ENCODE results near the gene CYCS. TPM values are rescaled to one million over a fixed set of nuclear protein-coding genes. Genes with fewer than 3 reads are reported as not detected.

Gene CYCS
- total and polyA plus RNA-seq, 2 of the 8 experiments (the other 6 are each of a cell fraction or from before 2014, with no cell fraction given): 48.6 to 229 TPM

GRCh38 chr7:25125137-25125946 is at the start of gene CYCS (continued):
- TF ChIP-seq ATF2 (IDR thresholded peaks at IDR 0.05; ENCODE audit: low read length): peak; percentile 99
- peak; percentile 90 for TF ChIP-seq JUN (IDR thresholded peaks at IDR 0.05; ENCODE audit: low read depth, low read length)
- TF ChIP-seq YY1 (IDR thresholded peaks at IDR 0.05; ENCODE audit: low read depth, low read length): 0 out of 2 replicates have a peak, but pooled peaks have one; percentile 26
- peak; percentile 98 for TF ChIP-seq TAF7 (optimal IDR thresholded peaks at IDR 0.05; ENCODE audit: borderline replicate concordance, low read depth, low read length)
- peak; percentile 97 for TF ChIP-seq CREB1 (IDR thresholded peaks at IDR 0.05)
- TF ChIP-seq BCL11A (IDR thresholded peaks at IDR 0.05; ENCODE audit: low read depth in 2 of 2, low read length in 2 of 2): no peak
- peak; percentile 98 for TF ChIP-seq JUND (IDR thresholded peaks at IDR 0.05; ENCODE audit: low read length)
- peak; percentile 69 for TF ChIP-seq CHD2 (IDR thresholded peaks at IDR 0.05; ENCODE audit: low read length)
- TF ChIP-seq POLR2AphosphoS5 (IDR thresholded peaks at IDR 0.05; ENCODE audit: low read depth, low read length): peak; percentile 100
- TF ChIP-seq HDAC2 (IDR thresholded peaks at IDR 0.05; ENCODE audit: borderline replicate concordance in 1 of 2, low read depth in 2 of 2, low read length in 2 of 2): no peak
- TF ChIP-seq KDM1A (IDR thresholded peaks at IDR 0.05; ENCODE audit: borderline replicate concordance, low read length): peak; percentile 22; the same call in 1 of the 2 replicates
- peak in 1 of 2 experiments; percentile 91; a peak in 2 of 4 replicates for TF ChIP-seq SIN3A (conservative IDR thresholded peaks at IDR 0.05 in 1 of 2, IDR thresholded peaks at IDR 0.05 in 1 of 2; ENCODE audit: low read depth in 1 of 2, low read length in 2 of 2)
- TF ChIP-seq CTBP2 (IDR thresholded peaks at IDR 0.05; ENCODE audit: borderline replicate concordance, insufficient read depth, insufficient read length, low read length): peak; percentile 35
- peak; percentile 74 for TF ChIP-seq TEAD4 (IDR thresholded peaks at IDR 0.05; ENCODE audit: low read depth, low read length)
- TF ChIP-seq GTF2F1 (IDR thresholded peaks at IDR 0.05; ENCODE audit: borderline replicate concordance, low read depth, low read length): peak; percentile 92
- TF ChIP-seq PHF8 (conservative IDR thresholded peaks at IDR 0.05; ENCODE audit: low read depth, low read length): peak; percentile 88
- TF ChIP-seq CEBPB (IDR thresholded peaks at IDR 0.05; ENCODE audit: low read depth, low read length): peak; percentile 60; the same call in 1 of the 2 replicates
- TF ChIP-seq ASH2L (IDR thresholded peaks at IDR 0.05; ENCODE audit: low read length): peak; percentile 20
- TF ChIP-seq EGR1 (IDR thresholded peaks at IDR 0.05; ENCODE audit: borderline replicate concordance, low read depth, low read length): no peak
- no peak for TF ChIP-seq NANOG (IDR thresholded peaks at IDR 0.05; ENCODE audit: insufficient read depth, low read depth, low read length, poor library complexity, severe bottlenecking)
- peak; percentile 98 for TF ChIP-seq TBP (IDR thresholded peaks at IDR 0.05; ENCODE audit: low read depth, low read length)
- peak; percentile 73; the same call in 1 of the 2 replicates for TF ChIP-seq SP1 (IDR thresholded peaks at IDR 0.05; ENCODE audit: low read depth, low read length)
